Endometrial microvascular endothelial cells (primary cell): ENCODE measurements around the gene SOX9. TPM values are rescaled to one million over a fixed set of nuclear protein-coding genes. Genes with fewer than 3 reads are reported as not detected.

Source experiments
- in situ Hi-C: cut with HindIII; loops from 2 replicates; pipeline ENCODE4 v1.10.0; 2017; ENCODE audit warnings: low sequenced_read_pairs, low pct_unique_long_range_greater_than_20kb; ENCODE audit errors: inconsistent ontology term
- total RNA-seq: library from RNA; depleted of rRNA; stranded (reverse); fragments of >200 nt; gene quantifications from one replicate; pipeline ENCODE4 v1.2.3, GENCODE V29; 2015; ENCODE audit errors: inconsistent ontology term

The SOX9 gene
- total RNA-seq, 1 donor from 2014 or later: 0.09 TPM

- in situ Hi-C loops: no loop called here
Measured at GRCh38 chr17:72146371-72146770, 25.6 kb downstream of the SOX9 start.

GRCh38 chr17:72150632-72151460 is 30.0 kb downstream of the SOX9 start:
- in situ Hi-C loops: no loop called here

DNA sequence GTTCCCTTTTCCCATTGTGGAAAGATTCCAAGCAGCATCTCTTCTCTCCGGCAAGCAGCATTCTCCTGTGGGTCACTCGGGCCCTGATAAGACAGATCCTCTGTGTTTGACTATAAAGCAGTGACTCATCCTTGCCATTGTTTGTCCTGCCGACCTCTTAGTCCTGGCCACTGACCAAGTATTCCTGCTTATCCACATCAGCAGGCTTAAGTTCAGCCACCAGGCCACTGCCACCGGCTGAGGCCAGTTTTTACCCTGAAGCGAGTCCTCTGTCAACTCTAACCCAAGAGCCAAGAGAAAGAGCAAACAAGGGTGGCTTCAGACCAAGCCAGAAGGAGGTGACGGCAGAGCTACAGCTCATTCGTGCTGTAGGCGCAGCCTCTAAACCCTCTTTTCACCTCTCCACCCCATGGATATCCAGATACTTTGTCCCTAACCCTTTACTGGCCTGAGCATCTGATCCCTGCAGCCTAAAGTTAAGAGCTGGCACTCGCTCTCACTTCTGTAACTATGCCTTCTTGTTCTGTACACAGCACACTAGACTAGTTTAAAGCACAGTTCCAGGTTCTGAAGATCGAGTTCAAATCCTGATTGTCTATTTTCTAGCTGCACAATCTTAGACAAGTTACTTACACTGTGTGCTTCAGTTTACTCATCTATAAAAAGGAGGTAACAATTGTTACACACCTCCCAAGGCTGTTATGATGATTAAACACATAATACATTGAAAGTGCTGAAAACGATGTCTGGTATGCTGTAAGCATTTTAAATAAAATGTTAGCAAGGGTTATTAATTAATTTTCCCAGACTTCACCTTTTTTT is 31.0 kb downstream of the SOX9 start:
- in situ Hi-C loops: no loop called here

- in situ Hi-C loops: no loop called here
Measured at GRCh38 chr17:72152387-72152929, 31.6 kb downstream of the SOX9 start.

GRCh38 chr17:72158895-72159885 is 38.4 kb downstream of the SOX9 start:
- in situ Hi-C loops: no loop called here

DNA sequence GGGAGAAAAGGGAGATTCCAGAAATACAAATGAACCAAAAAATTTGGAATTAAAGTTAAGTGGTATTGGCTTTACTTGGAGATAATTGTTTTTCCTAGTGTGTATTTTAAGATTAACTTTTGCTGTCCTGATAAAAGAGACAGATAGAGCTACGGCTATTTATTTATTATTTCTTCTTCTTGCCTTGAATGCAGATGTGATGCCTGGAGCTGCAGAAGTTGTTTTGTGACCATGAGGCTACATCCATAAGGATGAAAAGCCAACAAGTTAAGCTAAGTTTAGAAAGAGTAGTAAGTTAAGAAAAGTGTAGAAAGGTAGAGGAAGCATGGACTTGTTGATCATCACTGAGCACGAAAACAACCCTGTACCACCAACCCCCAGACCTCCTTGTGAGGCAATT is 41.7 kb downstream of the SOX9 start:
- in situ Hi-C loops: no loop called here

GRCh38 chr17:72163474-72163873 is 42.7 kb downstream of the SOX9 start:
- in situ Hi-C loops: no loop called here

DNA sequence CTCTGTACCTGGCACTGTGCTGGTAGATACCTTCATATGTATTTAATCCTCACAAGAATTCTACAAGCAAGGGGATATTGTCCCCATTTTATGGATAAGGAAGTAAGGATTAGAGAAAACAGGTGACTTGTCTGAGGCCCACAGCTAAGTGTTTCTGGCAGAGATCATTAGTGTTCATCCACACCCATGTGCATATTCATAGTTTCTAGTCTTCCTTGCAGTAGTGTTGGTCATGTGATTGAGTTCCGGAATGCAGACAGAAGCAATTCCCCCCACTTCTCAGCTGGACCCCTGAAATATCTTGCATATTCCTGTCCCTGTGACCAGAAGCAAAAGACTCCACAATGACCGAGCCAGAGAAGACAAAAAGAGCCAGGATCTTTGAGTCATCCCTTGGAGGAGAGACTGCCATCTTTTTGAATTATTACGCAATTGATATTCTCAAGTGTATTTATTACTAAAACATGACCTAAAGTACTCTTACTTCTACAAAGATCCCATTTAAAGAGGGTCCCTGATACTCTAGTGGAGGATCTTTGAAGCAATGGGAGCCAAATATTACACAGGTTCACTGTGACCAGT is 43.4 kb downstream of the SOX9 start:
- in situ Hi-C loops: no loop called here

GRCh38 chr17:72165192-72165866 is 44.5 kb downstream of the SOX9 start:
- in situ Hi-C loops: no loop called here

DNA sequence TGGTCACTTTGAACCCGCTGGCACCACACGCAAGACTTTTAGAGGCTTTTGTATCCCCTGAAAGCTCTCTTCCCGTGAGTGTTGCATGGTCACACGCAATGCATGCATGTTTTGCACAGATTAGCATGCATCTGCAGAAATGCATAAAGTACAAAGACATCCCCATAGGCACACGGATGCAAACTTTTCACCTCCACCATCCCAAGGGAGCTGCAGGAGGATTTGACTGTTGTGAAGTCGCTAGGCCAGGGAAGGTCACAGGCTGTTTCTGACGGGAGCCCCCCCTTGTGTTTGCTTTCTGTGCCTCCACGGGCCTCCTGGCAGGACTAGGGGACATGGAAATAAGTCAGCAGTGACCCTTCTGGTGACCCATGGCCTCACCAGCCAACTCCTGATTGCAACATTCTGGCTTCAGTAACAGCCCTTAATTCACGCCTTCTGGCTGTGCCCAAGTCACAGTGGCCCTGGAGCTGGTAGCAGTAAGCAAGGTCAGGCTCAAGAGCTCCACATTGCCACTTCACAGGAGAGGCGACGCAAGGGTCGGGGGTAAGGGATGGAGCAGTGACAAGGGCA is 45.1 kb downstream of the SOX9 start:
- in situ Hi-C loops: no loop called here

GRCh38 chr17:72167593-72167992 is 46.8 kb downstream of the SOX9 start:
- in situ Hi-C loops: no loop called here

DNA sequence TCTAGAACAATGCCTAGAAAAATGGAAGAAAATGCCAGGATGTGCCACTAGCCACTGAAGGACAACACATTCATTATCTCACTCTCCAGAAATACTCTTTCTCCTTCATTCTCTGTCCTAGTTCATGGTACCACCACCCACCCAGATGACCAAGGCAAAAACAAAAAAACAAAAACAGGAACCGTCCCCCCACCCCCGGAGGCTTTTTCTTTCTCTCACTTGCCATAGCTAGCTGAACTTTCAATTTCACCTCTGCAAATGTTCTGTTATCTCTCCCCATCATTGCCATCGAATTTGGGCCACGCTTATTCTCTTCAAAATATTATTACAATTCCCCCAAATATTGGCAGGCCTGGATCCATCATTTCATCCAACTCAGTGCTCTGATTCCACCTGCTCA is 49.0 kb downstream of the SOX9 start:
- in situ Hi-C loops: no loop called here

DNA sequence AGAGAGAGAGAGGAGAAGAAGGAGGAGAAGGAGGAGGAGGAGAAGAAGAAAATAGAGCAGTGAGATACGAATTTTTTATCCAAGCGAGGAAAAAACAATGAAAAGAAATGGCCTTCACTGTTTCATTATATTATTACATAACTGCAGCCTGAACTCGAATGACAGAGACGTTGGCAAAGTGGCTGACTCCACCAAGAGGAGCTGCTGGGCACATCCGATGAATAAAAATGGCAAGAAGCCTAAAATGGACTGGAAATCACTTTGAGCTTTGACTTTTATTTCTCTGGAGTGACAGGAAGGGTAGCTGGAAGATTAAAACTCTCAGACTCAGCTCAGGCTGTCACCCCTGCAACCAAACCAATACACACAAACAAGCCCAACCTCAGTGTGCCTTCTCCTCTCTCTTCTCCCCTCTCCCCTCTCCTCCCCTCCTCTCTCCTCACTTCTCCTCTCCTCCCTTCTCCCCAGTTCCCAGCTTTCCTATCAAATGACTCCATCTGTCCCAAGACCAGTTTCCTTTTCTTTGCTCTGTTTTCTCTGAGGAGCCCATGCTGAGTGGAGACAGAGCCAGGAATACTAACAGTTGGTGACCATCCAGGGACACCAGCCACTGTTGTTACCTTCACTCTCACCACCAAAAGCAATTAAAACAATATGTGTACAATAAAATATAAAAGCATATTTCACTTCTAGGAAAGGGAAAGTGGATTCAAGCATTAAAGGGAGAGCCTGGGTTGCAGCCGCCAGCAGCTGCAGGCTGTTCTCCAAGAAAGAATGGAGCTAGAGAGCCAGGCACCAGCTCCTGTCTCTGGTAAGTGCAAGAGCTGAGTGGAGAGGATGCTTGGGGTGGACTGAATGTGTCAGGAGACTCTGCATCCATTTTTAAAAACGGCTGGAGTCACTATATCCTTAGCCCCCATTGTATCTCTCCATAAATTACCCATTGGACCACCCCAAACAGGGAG is 51.2 kb downstream of the SOX9 start:
- in situ Hi-C loops: no loop called here

DNA sequence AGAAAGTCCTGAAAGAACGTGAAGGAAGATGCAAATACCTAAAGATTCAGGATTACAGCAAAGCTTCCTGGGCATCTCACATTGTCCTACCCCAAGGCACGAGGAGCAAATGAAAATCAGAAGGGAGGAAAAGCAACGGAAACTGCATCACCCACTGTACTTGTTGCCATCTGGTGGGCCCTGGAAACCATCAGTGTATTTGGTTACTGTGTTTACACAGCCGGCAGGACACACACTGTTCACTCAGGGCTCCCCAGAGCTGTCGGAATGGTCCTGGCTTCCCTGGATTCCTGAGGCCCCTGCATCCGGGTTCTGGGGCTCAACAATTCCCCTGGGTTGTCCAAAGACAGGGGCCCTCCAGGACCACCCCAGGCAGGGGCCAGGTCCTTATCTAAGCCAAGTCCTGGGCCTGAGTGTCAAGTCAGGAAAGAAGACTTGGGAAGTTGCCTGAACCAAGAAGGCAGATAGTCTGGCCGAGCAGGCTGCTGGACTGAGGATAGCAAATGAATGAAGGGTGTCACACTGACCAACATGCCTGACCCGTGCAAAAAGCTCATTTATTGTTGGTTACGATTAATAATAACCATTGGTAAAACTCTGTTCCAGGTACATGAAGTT is 52.8 kb downstream of the SOX9 start:
- in situ Hi-C loops: no loop called here

GRCh38 chr17:72175263-72175662 is 54.4 kb downstream of the SOX9 start:
- in situ Hi-C loops: no loop called here
